ENCODE measurements around the gene AK8.

DNA sequence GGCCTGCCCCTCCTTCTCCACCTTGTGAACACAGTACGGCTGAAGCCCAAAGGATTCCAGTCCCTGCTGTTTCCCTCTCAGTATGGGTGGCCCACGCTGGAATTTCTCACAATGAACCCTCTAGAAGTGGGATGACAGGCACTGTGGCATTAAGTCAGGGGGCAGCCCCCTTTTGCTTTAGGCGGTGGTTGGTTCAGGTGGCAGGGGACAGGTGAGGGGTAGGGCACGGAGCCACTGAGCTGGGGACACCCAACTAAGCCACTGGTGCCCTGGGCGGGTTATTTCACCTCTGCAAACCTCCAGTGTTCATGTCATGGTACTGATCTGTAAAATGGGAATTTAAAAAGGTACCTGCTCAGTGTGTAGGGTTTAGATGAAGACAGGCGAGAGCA is 8.2 kb upstream of the AK8 start:
- TF ChIP-seq, protein P1, sequence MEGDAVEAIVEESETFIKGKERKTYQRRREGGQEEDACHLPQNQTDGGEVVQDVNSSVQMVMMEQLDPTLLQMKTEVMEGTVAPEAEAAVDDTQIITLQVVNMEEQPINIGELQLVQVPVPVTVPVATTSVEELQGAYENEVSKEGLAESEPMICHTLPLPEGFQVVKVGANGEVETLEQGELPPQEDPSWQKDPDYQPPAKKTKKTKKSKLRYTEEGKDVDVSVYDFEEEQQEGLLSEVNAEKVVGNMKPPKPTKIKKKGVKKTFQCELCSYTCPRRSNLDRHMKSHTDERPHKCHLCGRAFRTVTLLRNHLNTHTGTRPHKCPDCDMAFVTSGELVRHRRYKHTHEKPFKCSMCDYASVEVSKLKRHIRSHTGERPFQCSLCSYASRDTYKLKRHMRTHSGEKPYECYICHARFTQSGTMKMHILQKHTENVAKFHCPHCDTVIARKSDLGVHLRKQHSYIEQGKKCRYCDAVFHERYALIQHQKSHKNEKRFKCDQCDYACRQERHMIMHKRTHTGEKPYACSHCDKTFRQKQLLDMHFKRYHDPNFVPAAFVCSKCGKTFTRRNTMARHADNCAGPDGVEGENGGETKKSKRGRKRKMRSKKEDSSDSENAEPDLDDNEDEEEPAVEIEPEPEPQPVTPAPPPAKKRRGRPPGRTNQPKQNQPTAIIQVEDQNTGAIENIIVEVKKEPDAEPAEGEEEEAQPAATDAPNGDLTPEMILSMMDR (IDR thresholded peaks at IDR 0.05) = no peak
- TF ChIP-seq POLR2A (IDR thresholded peaks at IDR 0.05) = no peak
